Measurements from ENCODE around the gene TTC28. TPM values are rescaled to one million over a fixed set of nuclear protein-coding genes. Genes with fewer than 3 reads are reported as not detected.

The TTC28 gene
- total RNA-seq, 1 donor = 55.8 TPM

- H3K4me3 ChIP-seq (ENCODE audit: low read depth, low read length) = no peak overlapping the region
- peak; percentile 49 for DNase-seq (ENCODE audit: low read depth)
- no peak for TF ChIP-seq CTCF (IDR thresholded peaks at IDR 0.05; ENCODE audit: insufficient read depth, low read length)
These were observed 432.5 kb downstream of the TTC28 start for GRCh38 chr22:28247136-28247535.

- peak; percentile 75 for DNase-seq (ENCODE audit: low read depth)
- H3K4me3 ChIP-seq (ENCODE audit: low read depth, low read length) = no peak overlapping the region
- TF ChIP-seq CTCF (IDR thresholded peaks at IDR 0.05; ENCODE audit: insufficient read depth, low read length) = no peak
These were observed 433.2 kb downstream of the TTC28 start for GRCh38 chr22:28246397-28246796.

- DNase-seq (ENCODE audit: low read depth) = no peak
- no peak for TF ChIP-seq CTCF (IDR thresholded peaks at IDR 0.05; ENCODE audit: insufficient read depth, low read length)
- H3K4me3 ChIP-seq (ENCODE audit: low read depth, low read length) = no peak overlapping the region
These were observed 433.9 kb downstream of the TTC28 start for GRCh38 chr22:28245579-28246224.

GRCh38 chr22:28244757-28245156 lies 434.9 kb downstream of the TTC28 start:
- no peak for DNase-seq (ENCODE audit: low read depth)
- no peak for TF ChIP-seq CTCF (IDR thresholded peaks at IDR 0.05; ENCODE audit: insufficient read depth, low read length)
- H3K4me3 ChIP-seq (ENCODE audit: low read depth, low read length) = no peak overlapping the region

- no peak overlapping the region for H3K4me3 ChIP-seq (ENCODE audit: low read depth, low read length)
- no peak for TF ChIP-seq CTCF (IDR thresholded peaks at IDR 0.05; ENCODE audit: insufficient read depth, low read length)
- DNase-seq (ENCODE audit: low read depth) = peak; percentile 25
These were observed 436.1 kb downstream of the TTC28 start for GRCh38 chr22:28243539-28243938.

- H3K4me3 ChIP-seq (ENCODE audit: low read depth, low read length) = no peak overlapping the region
- no peak for DNase-seq (ENCODE audit: low read depth)
- no peak for TF ChIP-seq CTCF (IDR thresholded peaks at IDR 0.05; ENCODE audit: insufficient read depth, low read length)
These were observed 437.9 kb downstream of the TTC28 start for GRCh38 chr22:28241656-28242290.

Measured in fibroblast of the aortic adventitia (primary cell).